Gastroesophageal sphincter (tissue), 4 donors: ENCODE results near the gene WDR53. TPM values are rescaled to one million over a fixed set of nuclear protein-coding genes. Genes with fewer than 3 reads are reported as not detected.
"Not testable (repeated sequence)": the region's sequence is repeated elsewhere in the genome, so short reads cannot be mapped to it uniquely, and the experiment has no call there.

Experiments used
- ATAC-seq: fragments of 150-250 bp; one replicate; pipeline ENCODE4 v1.9.1; 2016; ENCODE audit warnings: mild to moderate bottlenecking, moderate library complexity
- H3K27ac ChIP-seq, 4 donors: fragments of 200-600 bp; sonication (generic) in 3 of 4; 1 replicate in 3 of 4; 2 replicates in 1 of 4; pipeline ENCODE4 v1.5.1; 2016 to 2019
- H3K27me3 ChIP-seq: fragments of 200-600 bp; sonication (generic); one replicate; pipeline ENCODE4 v1.5.1; 2019
- H3K36me3 ChIP-seq, 2 donors: fragments of 200-600 bp; sonication (generic); one replicate each; pipeline ENCODE4 v1.5.1; 2019; ENCODE audit warnings: control low read depth in 1 of 2
- H3K4me1 ChIP-seq, 3 donors: fragments of 200-600 bp; sonication (generic); 1 replicate in 2 of 3; 2 replicates in 1 of 3; pipeline ENCODE4 v1.5.1; 2016 to 2019; ENCODE audit warnings: control low read depth in 2 of 3
- H3K4me3 ChIP-seq, 2 donors: fragments of 200-600 bp; sonication (generic); one replicate each; pipeline ENCODE4 v1.5.1; 2019; ENCODE audit warnings: mild to moderate bottlenecking in 1 of 2, moderate library complexity in 1 of 2
- H3K9me3 ChIP-seq, 3 donors: fragments of 200-600 bp; sonication (generic); one replicate each; pipeline ENCODE4 v1.5.1; 2017 to 2019; ENCODE audit warnings: control low read depth in 2 of 3
- CTCF ChIP-seq, 4 experiments: fragments of 200-600 bp in 2 of 4; fragments of 450-650 bp in 2 of 4; sonication (generic) in 1 of 4; IDR thresholded peaks; one replicate each; pipeline ENCODE4 v1.5.1; 2017 to 2019; ENCODE audit warnings: antibody characterized with exemption in 4 of 4, mild to moderate bottlenecking in 2 of 4, moderate library complexity in 2 of 4
- EP300 ChIP-seq: sonication (generic); formaldehyde crosslinking; IDR thresholded peaks from one replicate; pipeline ENCODE4 v1.6.1; 2017; ENCODE audit warnings: antibody characterized with exemption, mild to moderate bottlenecking
- POLR2A ChIP-seq, 2 donors: fragments of 450-650 bp; IDR thresholded peaks; one replicate each; pipeline ENCODE4 v1.6.1; 2017; ENCODE audit warnings: antibody characterized with exemption in 2 of 2, mild to moderate bottlenecking in 2 of 2, moderate library complexity in 1 of 2
- POLR2AphosphoS5 ChIP-seq: sonication (generic); formaldehyde crosslinking; IDR thresholded peaks from one replicate; pipeline ENCODE4 v1.6.1; 2017; ENCODE audit warnings: antibody characterized with exemption
- WGBS, 2 donors: methylation state at CpG; one replicate each; pipeline ENCODE4 v1.1.5; 2018; ENCODE audit warnings: low coverage in 1 of 2; 5-methylcytosine and 5-hydroxymethylcytosine counted together
- total RNA-seq, 4 donors: library from RNA; depleted of rRNA; stranded (reverse); fragments of >200 nt; gene quantifications; one replicate each; pipeline ENCODE4 v1.1.0, GENCODE V29; 2016

The WDR53 gene
- total RNA-seq, 4 donors from 2014 or later = 3.3 to 8.1 (median 6.8) TPM

DNA sequence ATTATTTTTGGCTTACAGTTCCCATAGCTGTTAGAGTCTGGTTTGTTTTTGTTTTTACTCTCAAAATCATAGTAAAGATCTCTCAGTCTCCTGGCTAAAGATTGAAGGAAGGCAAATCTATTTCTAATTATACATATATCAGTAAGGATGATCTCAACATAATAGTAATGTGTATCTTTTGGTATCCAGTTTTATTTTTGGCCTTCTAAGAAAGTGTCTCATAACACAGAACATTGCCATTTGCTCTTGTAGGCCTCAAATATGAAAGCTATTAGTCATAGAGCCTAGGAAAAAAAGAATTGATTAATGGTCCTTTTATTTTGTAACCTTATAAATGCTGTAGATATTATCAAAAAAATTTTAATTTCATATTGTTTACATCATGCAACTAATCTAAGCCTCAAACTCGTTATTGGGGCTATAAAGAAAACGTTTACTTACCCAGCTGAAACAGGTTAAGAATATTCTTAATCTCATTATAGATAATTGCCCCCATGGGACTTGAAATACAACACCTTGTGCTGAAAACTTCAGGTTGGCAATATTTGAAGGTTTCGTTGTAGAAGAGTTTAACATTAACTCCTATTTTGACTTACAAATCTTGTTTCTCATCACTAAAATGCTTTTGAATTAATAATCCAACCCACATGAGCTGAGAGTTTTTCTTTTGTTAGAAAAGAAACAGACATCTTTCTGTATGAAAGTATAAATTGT is 16.8 kb upstream of the WDR53 start:
- Histone ChIP-seq H3K4me1 (no peaks in the 10 kb centered on the region), H3K27me3 (no peaks in the 10 kb centered on the region), H3K36me3 (peaks cover 0 to 45% of the 10 kb centered on the region in 2 donors), H3K27ac (no peak overlapping the region), H3K9me3 (no peaks in the 10 kb centered on the region), H3K4me3 (no peak overlapping the region)
- ATAC-seq = no peak
- TF ChIP-seq EP300 (no peak), POLR2AphosphoS5 (no peak), POLR2A (IDR thresholded peaks at IDR 0.05) (no peak), CTCF (IDR thresholded peaks at IDR 0.05) (no peak)
- 59 to 62% methylated on average over 3 of the region's 3 CpGs for WGBS, 2 donors

DNA sequence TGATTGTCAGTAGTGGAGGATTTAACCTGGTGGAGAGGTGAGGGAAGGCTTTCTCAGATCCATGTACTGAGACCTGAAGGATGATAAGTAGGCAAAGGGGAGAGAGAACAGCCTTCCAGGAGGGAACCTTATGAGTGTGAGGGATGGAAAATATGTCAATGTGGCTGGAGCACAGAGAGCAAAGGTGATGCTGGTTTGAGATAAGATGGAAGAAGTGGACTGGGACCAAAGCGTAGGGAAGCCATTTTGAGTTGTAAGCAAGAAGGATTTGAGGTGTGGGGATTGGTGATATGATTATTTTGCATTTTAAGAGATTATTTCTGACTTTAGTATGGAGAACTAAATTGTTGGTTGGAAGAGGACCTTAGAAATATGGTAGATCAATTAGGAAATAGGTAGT is 4.0 kb upstream of the WDR53 start:
- peaks cover 0 to 1% of the 10 kb centered on the region in 2 donors for H3K36me3 ChIP-seq
- no peak for ATAC-seq

GRCh38 chr3:196570332-196570731 is 2.0 kb upstream of the WDR53 start:
- H3K27ac ChIP-seq, H3K9me3 ChIP-seq, ATAC-seq, H3K27me3 ChIP-seq: not testable (repeated sequence)
- Histone ChIP-seq H3K4me1 (peaks cover 0 to 65% (median 11%) of the 10 kb centered on the region in 3 donors), H3K4me3 (peak overlapping the region in 1 of 2 donors; percentile 93), H3K36me3 (peaks cover 0 to 12% of the 10 kb centered on the region in 2 donors)
- 60 to 88% methylated on average over 1 to 9 of the region's 13 CpGs for WGBS, 2 donors

More for the DNA sequence above, 4.0 kb upstream of the WDR53 start:
- no peak overlapping the region for H3K27ac ChIP-seq
- no peak for TF ChIP-seq POLR2A (IDR thresholded peaks at IDR 0.05)
- TF ChIP-seq EP300 = no peak
- TF ChIP-seq CTCF (IDR thresholded peaks at IDR 0.05) = no peak
- TF ChIP-seq POLR2AphosphoS5 = no peak
- peaks cover 0 to 49% (median 11%) of the 10 kb centered on the region in 3 donors for H3K4me1 ChIP-seq
- WGBS, 2 donors = 29 to 90% methylated on average over 1 of the region's 1 CpG
- no peaks in the 10 kb centered on the region for H3K9me3 ChIP-seq
- H3K4me3 ChIP-seq = no peak overlapping the region
- H3K27me3 ChIP-seq = no peaks in the 10 kb centered on the region

DNA sequence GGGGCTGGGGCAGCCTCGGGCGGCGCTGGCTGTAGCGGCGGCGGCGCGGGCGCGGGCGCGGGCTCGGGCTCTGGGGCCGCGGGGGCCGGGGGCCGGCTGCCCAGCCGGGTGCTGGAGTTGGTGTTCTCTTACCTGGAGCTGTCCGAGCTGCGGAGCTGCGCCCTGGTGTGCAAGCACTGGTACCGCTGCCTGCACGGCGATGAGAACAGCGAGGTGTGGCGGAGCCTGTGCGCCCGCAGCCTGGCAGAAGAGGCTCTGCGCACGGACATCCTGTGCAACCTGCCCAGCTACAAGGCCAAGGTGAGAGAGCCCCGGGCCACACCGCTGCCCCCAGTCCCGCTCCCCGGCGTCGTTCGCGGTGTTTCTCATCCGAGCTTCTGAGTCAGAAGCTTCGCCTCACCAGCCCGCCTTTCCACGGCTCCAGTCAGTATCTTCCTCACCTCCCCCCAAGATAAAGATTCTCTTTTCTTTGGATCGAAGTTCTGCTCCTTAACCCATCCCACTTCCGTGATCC is 706 bp upstream of the WDR53 start:
- Histone ChIP-seq H3K27ac (peak overlapping the region; percentile 37 to 94 (median 91)), H3K9me3 (no peaks in the 10 kb centered on the region), H3K27me3 (no peaks in the 10 kb centered on the region), H3K4me1 (peaks cover 0 to 59% (median 11%) of the 10 kb centered on the region in 3 donors), H3K4me3 (peak overlapping the region; percentile 65 to 93), H3K36me3 (peaks cover 0 to 13% of the 10 kb centered on the region in 2 donors)
- TF ChIP-seq POLR2AphosphoS5 (no peak), POLR2A (IDR thresholded peaks at IDR 0.05) (no peak), EP300 (no peak), CTCF (IDR thresholded peaks at IDR 0.05) (peak in 1 of 4 experiments; percentile 2)
- ATAC-seq = no peak
- WGBS, 2 donors = 1% methylated on average over 14 of the region's 44 CpGs; no CpG with 5 or more reads in 1 of the 2 donors

DNA sequence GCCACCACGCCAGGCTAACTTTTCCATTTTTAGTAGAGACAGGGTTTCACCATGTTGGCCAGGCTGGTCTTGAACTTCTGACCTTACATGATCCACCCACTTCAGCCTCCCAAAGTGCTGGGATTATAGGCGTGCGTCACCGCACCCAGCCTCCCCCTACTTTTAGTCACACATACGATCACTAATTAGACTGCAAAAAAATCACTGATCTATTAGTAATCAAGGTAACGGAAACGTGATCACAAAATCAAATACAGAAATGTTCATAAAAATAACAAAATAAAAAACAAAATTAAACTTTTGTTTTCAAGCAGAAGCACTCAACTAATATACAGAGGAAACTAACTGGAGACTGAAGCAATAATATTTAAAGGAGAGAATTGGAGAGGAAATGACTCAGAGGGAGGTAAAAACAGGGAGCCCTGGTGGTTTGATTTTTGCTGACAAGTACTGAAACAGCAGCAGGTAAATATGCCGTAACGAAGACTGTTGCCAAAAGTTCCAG is 4.6 kb downstream of the WDR53 start:
- Histone ChIP-seq H3K4me3 (no peak overlapping the region), H3K4me1 (peaks cover 0 to 23% (median 0%) of the 10 kb centered on the region in 3 donors), H3K27ac (no peak overlapping the region), H3K27me3 (no peaks in the 10 kb centered on the region), H3K36me3 (peaks cover 0 to 48% of the 10 kb centered on the region in 2 donors), H3K9me3 (no peaks in the 10 kb centered on the region)
- WGBS, 2 donors = 81 to 87% methylated on average over 2 to 6 of the region's 9 CpGs
- TF ChIP-seq EP300 (no peak), POLR2A (IDR thresholded peaks at IDR 0.05) (no peak)
- ATAC-seq = no peak

DNA sequence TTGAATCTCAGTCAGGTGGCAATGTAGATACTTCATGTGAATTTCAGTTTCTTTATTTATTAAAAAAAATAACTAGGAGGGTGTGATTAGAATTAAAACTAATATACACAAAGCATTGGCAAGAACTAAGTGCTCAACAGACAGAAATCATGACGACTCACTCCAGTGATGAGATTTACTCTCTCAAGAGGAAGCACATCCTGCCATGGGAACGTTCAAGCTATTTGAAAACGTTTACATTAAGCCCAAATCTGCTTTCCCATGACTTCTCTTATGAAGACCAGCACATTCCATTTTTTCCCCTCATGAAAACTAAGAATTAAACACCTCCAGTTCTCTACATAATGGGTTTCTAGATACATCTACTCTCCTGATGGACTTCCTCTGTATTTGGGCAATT is 8.5 kb downstream of the WDR53 start:
- TF ChIP-seq POLR2AphosphoS5 = no peak
- TF ChIP-seq POLR2A (IDR thresholded peaks at IDR 0.05) = no peak
- no peak for TF ChIP-seq CTCF (IDR thresholded peaks at IDR 0.05)
- TF ChIP-seq EP300 = no peak
- Histone ChIP-seq H3K27me3 (no peaks in the 10 kb centered on the region), H3K36me3 (peaks cover 0 to 41% of the 10 kb centered on the region in 2 donors), H3K27ac (no peak overlapping the region), H3K9me3 (no peaks in the 10 kb centered on the region), H3K4me1 (no peaks in the 10 kb centered on the region), H3K4me3 (no peak overlapping the region)
- no peak for ATAC-seq
- 21 to 22% methylated on average over 3 of the region's 3 CpGs for WGBS, 2 donors
